NCI-H1694 treated with DMSO at 0.1 percent for 48 hours (cell line): ENCODE measurements around the gene CAMTA1.
"Not testable (repeated sequence)": the region's sequence is repeated elsewhere in the genome, so short reads cannot be mapped to it uniquely, and the experiment has no call there.

Source experiments
- DNase-seq: peaks from one replicate; lab custom pipeline; 2025; lab: John Stamatoyannopoulos, UW

The CAMTA1 gene

DNA sequence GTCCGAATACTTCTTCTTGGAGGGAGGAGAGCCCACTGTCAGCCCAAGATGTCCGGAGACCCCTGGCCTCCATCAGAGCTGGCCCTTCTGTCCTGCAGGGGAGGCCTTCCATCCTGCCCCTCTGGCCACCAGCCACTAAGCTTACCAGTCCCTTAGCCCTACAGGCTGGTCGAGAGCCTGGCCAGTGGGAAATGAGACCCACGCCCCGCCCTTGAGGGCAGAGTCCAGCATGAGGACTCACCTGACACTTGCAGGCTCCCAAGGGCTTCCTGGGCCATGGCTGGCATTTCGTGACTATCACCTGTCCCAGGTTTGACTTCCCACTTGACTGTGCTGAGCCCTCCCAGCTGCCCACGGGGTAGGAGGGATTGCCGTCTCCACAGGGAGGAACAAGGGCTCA, 624.0 kb downstream of the CAMTA1 start:
- no peak for DNase-seq

DNA sequence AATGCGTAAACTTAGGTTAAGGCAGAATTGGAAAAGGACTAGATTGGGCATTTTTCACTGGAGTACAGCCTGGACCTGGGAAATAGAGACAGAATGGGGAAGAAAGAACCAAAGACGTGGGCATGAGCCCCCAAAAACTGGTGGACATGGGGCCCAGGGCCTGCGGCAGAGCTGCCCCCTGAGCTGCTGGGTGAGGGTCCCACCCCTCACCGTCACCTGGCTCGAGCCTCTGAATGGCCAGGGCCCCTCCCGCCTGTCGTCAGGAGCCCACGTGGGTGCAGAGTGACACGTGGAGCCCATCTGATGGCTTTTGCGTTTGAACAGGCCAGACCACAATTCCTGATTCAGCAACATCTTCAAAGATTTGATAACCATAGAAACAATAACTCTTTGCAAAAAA, 624.9 kb downstream of the CAMTA1 start:
- DNase-seq = no peak

DNA sequence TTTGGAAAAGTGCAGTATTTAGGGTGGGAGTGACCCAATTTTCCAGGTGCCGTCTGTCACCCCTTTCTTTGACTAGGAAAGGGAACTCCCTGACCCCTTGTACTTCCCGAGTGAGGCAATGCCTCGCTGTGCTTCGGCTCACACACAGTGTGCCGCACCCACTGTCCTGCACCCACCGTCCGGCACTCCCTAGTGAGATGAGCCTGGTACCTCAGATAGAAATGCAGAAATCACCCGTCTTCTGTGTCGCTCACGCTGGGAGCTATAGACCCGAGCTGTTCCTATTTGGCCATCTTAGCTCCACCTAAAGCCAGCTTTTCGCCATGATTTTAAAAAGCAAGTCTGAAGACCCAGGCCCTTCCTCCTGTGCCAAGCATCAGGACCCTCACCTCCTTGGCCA, 632.4 kb downstream of the CAMTA1 start:
- not testable (repeated sequence) for DNase-seq

DNA sequence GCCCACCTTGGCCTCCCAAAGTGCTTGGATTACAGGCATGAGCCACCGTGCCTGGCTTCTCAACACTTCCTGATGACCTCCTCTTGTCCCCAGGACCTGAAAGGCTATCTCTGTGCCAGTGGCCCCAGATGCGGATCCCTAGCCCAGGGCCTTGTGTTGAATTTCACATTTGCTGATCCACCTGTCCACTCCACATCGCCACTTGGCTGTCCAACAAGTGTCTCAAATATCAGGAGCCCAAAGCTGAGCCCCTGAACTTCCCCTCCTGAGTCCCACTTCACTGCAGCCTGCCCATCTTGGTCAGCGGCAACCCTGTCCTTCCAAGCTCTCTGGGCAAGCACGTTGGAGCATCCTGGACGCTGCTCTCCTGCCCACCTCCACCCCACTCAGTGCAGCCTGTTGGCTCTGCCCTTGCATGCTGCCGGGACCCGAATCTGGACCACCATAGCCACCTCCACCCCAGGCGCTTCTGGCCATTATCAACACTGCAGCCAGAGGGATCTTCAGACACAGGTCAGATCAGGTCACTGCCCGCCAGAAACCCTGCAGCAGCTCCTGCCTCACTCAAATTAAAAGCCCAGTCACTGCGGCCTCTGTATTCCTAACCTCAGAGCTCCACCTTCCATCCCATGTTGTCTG, 633.3 kb downstream of the CAMTA1 start:
- no peak for DNase-seq

GRCh38 chr1:7420098-7420445, 634.8 kb downstream of the CAMTA1 start:
- DNase-seq = no peak

DNA sequence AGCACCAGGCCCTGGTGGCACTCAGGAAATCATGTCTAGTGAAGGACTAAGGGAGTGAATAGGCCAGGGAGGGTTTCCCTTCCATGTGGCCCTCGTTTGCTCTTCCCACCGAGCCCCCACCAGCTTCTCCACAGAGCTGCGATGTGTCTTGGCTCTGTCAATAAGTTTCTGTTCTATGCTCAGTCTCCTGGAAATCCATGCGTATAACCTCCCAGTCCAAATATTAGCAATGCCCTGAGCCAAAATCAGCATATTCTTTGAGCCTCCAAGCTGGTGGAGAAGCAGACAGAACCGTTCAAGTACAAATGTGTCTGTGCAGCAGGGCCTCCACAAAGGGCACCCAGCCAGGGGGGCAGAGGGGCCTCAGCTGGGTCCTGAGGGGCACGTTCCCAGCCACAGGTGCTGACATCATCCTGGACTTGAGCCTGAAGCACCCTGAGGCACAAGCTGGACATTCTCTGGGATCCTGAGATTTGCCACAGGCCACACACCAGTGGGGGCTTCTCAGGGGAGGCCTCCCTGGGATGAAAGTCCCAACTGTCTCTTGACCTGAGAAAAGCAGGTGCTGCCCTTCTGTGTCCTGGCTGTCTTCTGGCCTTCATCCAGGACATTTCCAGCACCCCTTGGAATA, 635.3 kb downstream of the CAMTA1 start:
- no peak for DNase-seq

GRCh38 chr1:7421471-7422075, 636.3 kb downstream of the CAMTA1 start:
- DNase-seq = no peak

DNA sequence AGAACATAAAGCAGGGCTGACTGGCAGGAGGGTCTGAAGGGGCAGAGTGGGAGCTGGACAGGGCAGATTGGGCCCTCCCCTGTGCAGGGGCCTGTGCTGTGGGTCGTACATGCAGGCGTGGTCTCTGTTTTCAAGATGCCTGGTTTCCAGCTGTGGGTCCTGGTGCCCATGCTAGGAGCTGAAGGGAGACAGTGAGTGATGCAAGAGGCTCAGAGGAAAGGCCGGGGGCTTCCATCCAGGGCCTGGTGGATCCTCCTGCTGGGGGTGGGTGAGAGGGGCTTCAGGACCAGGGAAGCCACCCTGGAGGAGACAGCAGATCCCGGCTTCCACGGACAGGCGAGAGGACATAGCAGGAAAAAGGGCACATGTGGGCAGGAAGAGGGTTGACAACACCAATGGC, 636.8 kb downstream of the CAMTA1 start:
- DNase-seq = no peak

- no peak for DNase-seq
Measured at GRCh38 chr1:7422561-7422960, 637.3 kb downstream of the CAMTA1 start.

DNA sequence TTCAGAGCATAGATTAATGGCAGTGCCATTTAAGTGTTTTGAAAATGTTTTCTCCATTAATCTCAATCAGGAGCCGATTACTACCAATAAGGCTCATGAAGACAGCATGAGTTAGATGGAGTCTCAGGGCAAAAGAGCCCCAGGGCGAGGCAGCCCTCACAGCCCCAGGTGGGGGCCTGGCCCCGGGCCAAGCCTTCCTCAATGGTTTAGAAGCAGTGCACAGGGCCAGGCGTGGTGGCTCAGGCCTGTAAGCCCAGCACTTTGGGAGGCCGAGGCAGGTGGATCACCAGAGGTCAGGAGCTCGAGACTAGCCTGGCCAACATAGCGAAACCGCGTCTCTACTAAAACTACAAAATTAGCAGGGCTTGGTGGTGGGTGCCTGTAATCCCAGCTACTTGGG, 637.7 kb downstream of the CAMTA1 start:
- DNase-seq = no peak

GRCh38 chr1:7424352-7424890, 639.2 kb downstream of the CAMTA1 start:
- no peak for DNase-seq

DNA sequence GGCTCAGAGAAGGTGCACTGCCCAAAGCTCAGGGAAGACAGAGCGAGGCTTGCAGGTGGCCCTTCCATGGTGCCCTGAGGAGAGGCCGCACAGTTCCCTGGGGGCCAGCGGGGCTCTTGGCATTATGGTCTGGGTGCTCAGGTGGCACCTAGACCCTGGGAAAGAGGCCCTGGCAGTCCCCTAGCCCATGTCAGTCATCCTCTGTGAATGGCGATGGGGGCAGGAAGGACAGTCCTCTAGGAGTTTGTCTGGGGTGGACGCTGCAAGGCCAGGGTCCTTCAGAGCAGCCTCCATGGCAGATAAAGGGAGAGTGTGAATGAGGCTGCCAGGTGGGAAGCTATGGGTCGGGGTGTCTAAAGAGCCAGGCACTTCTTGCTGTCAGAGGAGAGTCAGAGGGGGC, 640.0 kb downstream of the CAMTA1 start:
- no peak for DNase-seq

DNA sequence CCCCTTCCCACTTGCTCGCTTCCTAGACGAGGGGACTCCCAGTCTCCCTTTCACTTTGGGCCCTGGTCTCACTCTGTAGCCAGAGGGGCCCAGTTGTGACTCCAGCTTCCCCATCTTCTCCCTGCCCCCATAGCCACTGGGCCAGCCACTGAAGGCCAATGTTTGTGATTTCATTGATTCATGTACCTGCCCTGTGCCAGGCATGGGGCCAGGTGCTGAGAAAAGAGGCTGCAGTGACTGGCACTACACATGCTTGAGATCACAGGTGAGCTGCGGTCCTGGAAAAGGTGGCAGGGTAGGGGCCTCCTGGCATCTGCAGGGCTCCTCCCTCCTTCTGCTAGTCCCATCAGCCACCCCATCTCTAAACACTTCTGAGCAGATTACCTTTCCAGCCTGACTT, 640.5 kb downstream of the CAMTA1 start:
- no peak for DNase-seq

DNA sequence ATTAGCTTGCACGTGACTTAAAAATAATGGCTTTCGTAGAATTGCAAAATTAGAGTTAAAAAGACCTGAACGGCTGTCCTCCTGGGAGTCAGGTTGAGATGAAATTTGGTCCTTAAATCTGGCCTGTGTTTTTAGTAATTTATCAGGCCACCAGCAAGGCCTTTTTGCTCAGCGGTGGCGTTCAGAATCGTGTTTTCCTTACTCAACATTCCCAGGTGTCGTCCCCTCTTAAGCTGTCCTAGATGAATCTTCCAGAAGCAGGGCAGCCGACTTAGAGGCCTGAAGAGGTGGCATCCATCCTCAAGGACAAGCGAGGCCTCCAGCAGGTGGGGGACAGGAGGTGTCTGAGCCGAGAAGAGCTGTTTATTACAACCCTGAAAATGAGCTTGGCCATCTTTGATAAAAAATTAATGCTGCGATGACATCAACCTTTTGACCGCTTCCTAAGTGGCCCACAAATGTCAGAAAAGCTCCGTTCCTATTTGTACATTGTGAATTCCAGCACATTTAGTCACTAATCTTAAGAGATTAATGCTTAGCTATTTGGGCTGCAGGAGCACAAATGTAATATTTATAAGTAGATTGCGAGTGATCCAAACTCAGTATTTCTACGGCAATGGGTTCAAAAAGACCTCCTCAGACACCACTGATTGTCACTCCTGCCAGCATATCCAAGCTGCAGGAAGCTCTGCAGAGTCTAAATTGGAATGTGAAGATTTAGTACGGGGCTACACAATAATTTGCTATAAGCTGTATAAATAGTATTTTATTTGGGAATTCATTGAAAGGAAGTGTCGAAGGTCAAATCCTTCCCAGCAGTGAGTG, 641.7 kb downstream of the CAMTA1 start:
- no peak for DNase-seq

GRCh38 chr1:7427605-7428300, 642.5 kb downstream of the CAMTA1 start:
- no peak for DNase-seq

GRCh38 chr1:7429290-7429689, 644.0 kb downstream of the CAMTA1 start:
- DNase-seq = no peak

DNA sequence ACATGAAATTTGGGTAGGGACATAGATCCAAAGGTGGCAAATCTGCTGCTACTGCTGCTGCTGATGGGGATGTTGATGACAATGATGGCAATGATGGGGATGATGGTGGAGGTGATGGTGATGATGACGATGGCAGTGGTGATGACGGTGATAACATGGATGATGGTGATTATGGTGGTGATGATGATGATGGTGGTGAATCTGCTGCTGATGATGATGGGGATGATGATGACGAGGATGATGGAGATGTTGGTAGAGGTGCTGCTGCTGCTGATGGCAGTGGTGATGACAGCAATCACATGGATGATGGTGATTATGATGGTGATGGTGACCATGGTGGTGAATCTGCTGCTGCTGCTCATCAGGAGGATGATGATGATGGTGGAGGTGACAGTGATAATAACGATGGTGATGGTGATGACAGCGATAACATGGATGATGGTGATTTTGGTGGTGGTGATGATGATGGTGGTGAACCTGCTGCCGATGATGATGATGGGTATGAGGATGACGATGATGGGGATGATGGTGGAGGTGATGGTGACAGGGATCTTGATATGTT, 644.9 kb downstream of the CAMTA1 start:
- no peak for DNase-seq

DNA sequence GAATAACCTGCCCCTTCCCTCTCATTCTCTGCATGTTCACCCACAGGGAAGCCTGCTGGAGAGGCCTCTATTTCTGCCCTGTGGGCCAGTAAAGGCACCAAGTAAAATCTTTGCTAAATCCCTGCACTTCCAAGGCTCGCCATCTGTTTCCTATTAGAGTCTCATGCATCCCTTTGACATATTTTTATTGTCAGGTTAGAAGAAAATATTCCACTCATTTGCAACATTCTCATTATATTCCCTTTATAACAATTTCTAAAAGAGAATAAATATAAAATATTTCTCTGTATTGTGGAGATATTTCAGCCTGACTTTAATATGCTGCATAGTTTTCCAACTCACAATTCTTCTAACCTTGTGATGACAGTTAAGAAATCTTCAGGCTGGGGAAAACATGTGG, 645.4 kb downstream of the CAMTA1 start:
- no peak for DNase-seq

- no peak for DNase-seq
Measured at GRCh38 chr1:7432102-7432899, 647.0 kb downstream of the CAMTA1 start.

DNA sequence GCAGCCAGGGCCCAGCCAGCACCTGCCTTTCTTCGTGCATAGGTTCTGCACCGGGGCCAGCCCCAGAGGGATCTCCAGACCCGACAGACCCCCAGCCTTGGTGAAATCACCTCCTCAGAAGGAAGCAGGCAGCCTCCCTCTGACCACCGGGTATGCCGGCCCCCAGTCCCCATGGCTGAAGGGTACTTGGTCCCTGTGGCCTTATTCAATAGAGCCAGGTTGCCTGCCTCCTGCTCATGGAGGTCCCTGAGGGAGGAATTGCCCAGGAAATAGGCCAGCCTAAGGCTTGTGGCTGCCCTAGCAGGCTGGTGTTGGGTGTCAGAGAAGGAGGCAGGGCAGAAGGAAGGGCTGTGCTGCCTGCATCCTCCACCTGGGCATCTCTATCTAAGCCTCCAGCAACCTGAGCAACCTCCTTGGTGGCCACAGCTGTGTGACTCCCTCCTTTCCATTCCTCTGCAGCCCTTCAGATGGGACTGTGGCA, 647.7 kb downstream of the CAMTA1 start:
- DNase-seq = no peak

DNA sequence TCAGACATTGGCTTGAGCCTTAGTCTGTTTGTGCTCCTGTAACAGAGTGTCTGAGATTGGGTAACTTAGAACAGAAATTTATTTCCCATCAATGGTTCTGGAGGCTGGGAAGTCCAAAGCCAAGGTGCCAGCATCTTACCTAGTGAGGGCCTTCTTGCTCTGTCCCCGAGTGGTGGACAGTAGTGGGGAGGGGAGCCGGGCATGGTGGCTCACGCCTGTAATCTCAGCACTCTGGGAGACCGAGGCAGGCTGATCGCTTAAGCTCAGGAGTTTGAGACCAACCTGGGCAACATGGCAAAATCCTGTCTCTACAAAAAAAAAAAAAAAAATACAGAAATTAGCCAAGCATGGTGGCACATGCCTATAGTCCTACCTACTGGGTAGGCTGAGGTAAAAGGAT, 649.3 kb downstream of the CAMTA1 start:
- no peak for DNase-seq
